ENCODE results near the gene CATSPER1. TPM values are rescaled to one million over a fixed set of nuclear protein-coding genes. Genes with fewer than 3 reads are reported as not detected.

The CATSPER1 gene
- total RNA-seq, 1 experiment from 2014 or later = 1.1 TPM

- ATAC-seq = no peak
- no peak overlapping the region for H3K27ac ChIP-seq (ENCODE audit: low read length)
Measured at GRCh38 chr11:66015936-66016792, 10.1 kb downstream of the CATSPER1 start.

GRCh38 chr11:66015454-66015881 is 10.8 kb downstream of the CATSPER1 start:
- peak; percentile 63 for DNase-seq
- ATAC-seq = peak; percentile 48
- Histone ChIP-seq H3K9me2 (replicated peaks; ENCODE audit: low read length) (no peaks in the 10 kb centered on the region), H2AFZ (ENCODE audit: low read length) (peak overlapping the region; percentile 37; the same call in 1 of the 2 replicates), H4K20me1 (ENCODE audit: low read length) (no peaks in the 10 kb centered on the region), H3K9me3 (ENCODE audit: low read length) (no peaks in the 10 kb centered on the region), H3K9ac (ENCODE audit: low read length) (no peak overlapping the region), H3K27ac (ENCODE audit: low read length) (0 out of 2 replicates have a peak overlapping the region, but pooled peaks have one; percentile 10), H3K79me2 (ENCODE audit: low read length) (no peaks in the 10 kb centered on the region), H3K27me3 (ENCODE audit: low read length) (no peaks in the 10 kb centered on the region), H3K36me3 (ENCODE audit: low read depth, low read length) (no peaks in the 10 kb centered on the region), H3F3A (ENCODE audit: low read length, unreplicated experiment) (no peaks in the 10 kb centered on the region), H3K4me1 (ENCODE audit: insufficient read depth, low read length) (peaks cover 43% of the 10 kb centered on the region), H3K4me2 (ENCODE audit: low read length) (peak overlapping the region; percentile 1; the same call in 1 of the 2 replicates), H3K4me3 (ENCODE audit: low read length) (no peak overlapping the region)
- ChIA-PET CTCF (no interaction called here), POLR2A (ENCODE audit: unreplicated experiment) (no interaction called here)
- no peak for TF ChIP-seq CTCF (conservative IDR thresholded peaks at IDR 0.05; ENCODE audit: low read depth, low read length)
- no peak for TF ChIP-seq EZH2 (IDR thresholded peaks at IDR 0.05; ENCODE audit: low read length, unreplicated experiment)
- no peak for TF ChIP-seq EZH2phosphoT487 (IDR thresholded peaks at IDR 0.05; ENCODE audit: borderline replicate concordance, low read length)
- intact Hi-C loops (cut with micrococcal nuclease) = no loop called here
- no TSS peak for BruUV-seq (replicated peaks)

More at GRCh38 chr11:66015936-66016792, 10.1 kb downstream of the CATSPER1 start:
- TF ChIP-seq EZH2phosphoT487 (IDR thresholded peaks at IDR 0.05; ENCODE audit: borderline replicate concordance, low read length) (no peak), EZH2 (IDR thresholded peaks at IDR 0.05; ENCODE audit: low read length, unreplicated experiment) (no peak), CTCF (conservative IDR thresholded peaks at IDR 0.05; ENCODE audit: low read depth, low read length) (no peak)
- Histone ChIP-seq H2AFZ (ENCODE audit: low read length) (no peak overlapping the region), H3K36me3 (ENCODE audit: low read depth, low read length) (no peaks in the 10 kb centered on the region), H3K4me1 (ENCODE audit: insufficient read depth, low read length) (peaks cover 43% of the 10 kb centered on the region), H4K20me1 (ENCODE audit: low read length) (no peaks in the 10 kb centered on the region), H3F3A (ENCODE audit: low read length, unreplicated experiment) (no peaks in the 10 kb centered on the region), H3K4me3 (ENCODE audit: low read length) (no peak overlapping the region), H3K9ac (ENCODE audit: low read length) (no peak overlapping the region), H3K27me3 (ENCODE audit: low read length) (no peaks in the 10 kb centered on the region), H3K79me2 (ENCODE audit: low read length) (no peaks in the 10 kb centered on the region), H3K9me2 (replicated peaks; ENCODE audit: low read length) (no peaks in the 10 kb centered on the region), H3K9me3 (ENCODE audit: low read length) (no peaks in the 10 kb centered on the region), H3K4me2 (ENCODE audit: low read length) (peak overlapping the region; percentile 1; the same call in 1 of the 2 replicates)
- intact Hi-C loops (cut with micrococcal nuclease) = no loop called here
- ChIA-PET CTCF (no interaction called here), POLR2A (ENCODE audit: unreplicated experiment) (no interaction called here)
- BruUV-seq (replicated peaks) = no TSS peak
- DNase-seq = no peak
